K562 (cell line): ENCODE measurements around the gene SHMT1. TPM values are rescaled to one million over a fixed set of nuclear protein-coding genes. Genes with fewer than 3 reads are reported as not detected.

ENCODE experiments used
- ATF1 ChIP-seq, 2 experiments: fragments of 450-650 bp in 1 of 2; IDR thresholded peaks; 2 replicates each; pipeline ENCODE4 v1.6.1; 2016; ENCODE audit warnings: missing compliant biosample characterization in 1 of 2, missing genetic modification characterization in 1 of 2
- BRD9 ChIP-seq: fragments of 450-650 bp; IDR thresholded peaks from 2 replicates; pipeline ENCODE4 v1.6.1; 2018; ENCODE audit warnings: low read depth; ENCODE audit not compliant: partially characterized antibody
- FOXK1 ChIP-seq: sonication (generic); formaldehyde crosslinking; IDR thresholded peaks from 2 replicates; pipeline ENCODE4 v1.8.0; 2022; ENCODE audit warnings: missing genetic modification reagents, mild to moderate bottlenecking, borderline replicate concordance
- NEUROD1 ChIP-seq: fragments of 150-350 bp; IDR thresholded peaks from 2 replicates; pipeline ENCODE4 v1.6.1; 2014; ENCODE audit warnings: borderline replicate concordance, low read length, low read depth; ENCODE audit not compliant: partially characterized antibody
- NONO ChIP-seq, 2 experiments: fragments of 200-400 bp in 1 of 2; fragments of 450-650 bp in 1 of 2; formaldehyde crosslinking in 1 of 2; IDR thresholded peaks; 2 replicates each; pipeline ENCODE4 v1.6.1; 2017; ENCODE audit warnings: low read depth in 2 of 2, mild to moderate bottlenecking in 2 of 2, moderate library complexity in 2 of 2, low read length in 1 of 2
- PHF8 ChIP-seq: fragments of 200-600 bp; sonication (generic); IDR thresholded peaks from 2 replicates; pipeline ENCODE4 v1.6.1; 2012; ENCODE audit warnings: mixed run types, mild to moderate bottlenecking, inconsistent platforms, low read length, moderate library complexity, borderline replicate concordance
- YBX1 ChIP-seq: fragments of 450-650 bp; IDR thresholded peaks from 2 replicates; pipeline ENCODE4 v1.7.1; 2016; ENCODE audit warnings: mild to moderate bottlenecking
- ZNF174 ChIP-seq: fragments of 250-450 bp; sonication (Bioruptor Pico); IDR thresholded peaks from 2 replicates; pipeline ENCODE4 v1.4.0; 2020; ENCODE audit warnings: mild to moderate bottlenecking
- ZNF586 ChIP-seq: fragments of 450-650 bp; formaldehyde crosslinking; conservative IDR thresholded peaks from 2 replicates; pipeline ENCODE4 v1.4.0; 2020; ENCODE audit warnings: mild to moderate bottlenecking, moderate library complexity
- polyA plus RNA-seq, 8 experiments: library from polyadenylated mRNA; depleted of rRNA in 4 of 8; stranded (reverse) in 5 of 8; unstranded in 3 of 8; fragments of >200 nt; fragmentation: Nextera tagmentation in 2 of 8; fragmentation: Illumina TruSeq in 1 of 8; extraction: Ambion mirVana in 2 of 8; extraction: Trizol in 1 of 8; gene quantifications; 2 replicates each; pipeline versions ENCODE4 v1.2.1 to v1.2.3, GENCODE V29; 2011 to 2014; ENCODE audit warnings: inconsistent platforms in 1 of 8, missing spikeins in 1 of 8
- total RNA-seq, 7 experiments: library from RNA; depleted of rRNA in 6 of 7; stranded (reverse); fragments of >200 nt in 6 of 7; fragmentation: Illumina TruSeq in 2 of 7; extraction: Trizol in 2 of 7; gene quantifications; 2 replicates each; pipeline versions ENCODE4 v1.2.1 to v1.2.3, GENCODE V29; 2011 to 2021; ENCODE audit warnings: low replicate concordance in 1 of 7
- TF ChIP-seq, protein P1 (sequence below): fragments of 450-650 bp; IDR thresholded peaks from 2 replicates; pipeline ENCODE4 v1.6.1; 2016; ENCODE audit warnings: mild to moderate bottlenecking, moderate library complexity
- TF ChIP-seq, protein P2 (sequence below): fragments of 150-350 bp; conservative IDR thresholded peaks from 2 replicates; pipeline ENCODE4 v1.6.1; 2014; ENCODE audit warnings: low read length

The SHMT1 gene
- total and polyA plus RNA-seq, 9 of the 15 experiments (the other 6 are each of a cell fraction or from before 2014, with no cell fraction given): 3.3 to 31.2 (median 23.3) TPM

DNA sequence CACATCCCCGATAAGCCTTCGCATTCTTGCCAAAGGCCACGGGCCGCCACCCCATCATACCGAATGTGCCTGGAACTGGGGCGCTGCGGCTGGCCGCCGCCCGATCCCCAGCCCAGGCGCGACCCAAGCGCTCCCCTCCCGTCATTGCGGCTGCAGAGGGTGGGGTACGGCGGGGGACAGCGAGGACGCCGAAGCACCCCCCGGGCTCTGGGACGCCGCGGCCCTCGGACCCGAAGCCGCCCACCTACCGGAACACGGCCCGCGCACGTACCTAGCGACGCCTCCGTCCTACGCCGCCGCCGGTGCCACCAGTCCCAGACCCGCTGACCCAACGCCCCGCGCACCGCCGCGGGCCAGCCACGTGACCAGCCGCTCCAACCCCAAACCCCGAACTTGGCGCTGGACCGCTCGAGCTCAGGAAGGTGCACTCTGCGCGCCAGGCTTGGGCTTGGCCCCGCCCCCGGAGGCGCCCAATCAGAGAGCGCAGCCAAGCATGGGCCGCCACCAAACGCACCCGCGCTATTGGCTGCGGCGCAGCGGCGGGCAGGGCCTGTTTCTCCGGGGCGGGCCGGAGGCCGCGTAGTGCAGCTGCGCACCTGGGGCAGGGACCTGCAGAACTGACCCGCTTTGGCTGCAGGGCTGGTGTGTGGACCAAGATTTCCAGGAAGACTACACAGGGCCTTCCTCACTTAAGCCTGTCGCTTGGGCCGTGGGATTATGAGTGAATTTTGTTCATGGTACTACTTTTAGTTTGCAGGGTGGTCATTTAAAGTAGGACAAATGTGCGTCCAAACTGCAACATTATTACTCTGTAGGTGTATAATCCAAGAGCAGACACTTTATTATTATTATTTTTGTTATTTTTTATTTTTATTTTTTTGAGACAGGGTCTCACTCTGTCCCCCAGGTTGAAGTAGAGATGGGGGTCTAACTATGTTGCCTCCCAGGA lies at the start of gene SHMT1 (continued):
- TF ChIP-seq, protein P1, sequence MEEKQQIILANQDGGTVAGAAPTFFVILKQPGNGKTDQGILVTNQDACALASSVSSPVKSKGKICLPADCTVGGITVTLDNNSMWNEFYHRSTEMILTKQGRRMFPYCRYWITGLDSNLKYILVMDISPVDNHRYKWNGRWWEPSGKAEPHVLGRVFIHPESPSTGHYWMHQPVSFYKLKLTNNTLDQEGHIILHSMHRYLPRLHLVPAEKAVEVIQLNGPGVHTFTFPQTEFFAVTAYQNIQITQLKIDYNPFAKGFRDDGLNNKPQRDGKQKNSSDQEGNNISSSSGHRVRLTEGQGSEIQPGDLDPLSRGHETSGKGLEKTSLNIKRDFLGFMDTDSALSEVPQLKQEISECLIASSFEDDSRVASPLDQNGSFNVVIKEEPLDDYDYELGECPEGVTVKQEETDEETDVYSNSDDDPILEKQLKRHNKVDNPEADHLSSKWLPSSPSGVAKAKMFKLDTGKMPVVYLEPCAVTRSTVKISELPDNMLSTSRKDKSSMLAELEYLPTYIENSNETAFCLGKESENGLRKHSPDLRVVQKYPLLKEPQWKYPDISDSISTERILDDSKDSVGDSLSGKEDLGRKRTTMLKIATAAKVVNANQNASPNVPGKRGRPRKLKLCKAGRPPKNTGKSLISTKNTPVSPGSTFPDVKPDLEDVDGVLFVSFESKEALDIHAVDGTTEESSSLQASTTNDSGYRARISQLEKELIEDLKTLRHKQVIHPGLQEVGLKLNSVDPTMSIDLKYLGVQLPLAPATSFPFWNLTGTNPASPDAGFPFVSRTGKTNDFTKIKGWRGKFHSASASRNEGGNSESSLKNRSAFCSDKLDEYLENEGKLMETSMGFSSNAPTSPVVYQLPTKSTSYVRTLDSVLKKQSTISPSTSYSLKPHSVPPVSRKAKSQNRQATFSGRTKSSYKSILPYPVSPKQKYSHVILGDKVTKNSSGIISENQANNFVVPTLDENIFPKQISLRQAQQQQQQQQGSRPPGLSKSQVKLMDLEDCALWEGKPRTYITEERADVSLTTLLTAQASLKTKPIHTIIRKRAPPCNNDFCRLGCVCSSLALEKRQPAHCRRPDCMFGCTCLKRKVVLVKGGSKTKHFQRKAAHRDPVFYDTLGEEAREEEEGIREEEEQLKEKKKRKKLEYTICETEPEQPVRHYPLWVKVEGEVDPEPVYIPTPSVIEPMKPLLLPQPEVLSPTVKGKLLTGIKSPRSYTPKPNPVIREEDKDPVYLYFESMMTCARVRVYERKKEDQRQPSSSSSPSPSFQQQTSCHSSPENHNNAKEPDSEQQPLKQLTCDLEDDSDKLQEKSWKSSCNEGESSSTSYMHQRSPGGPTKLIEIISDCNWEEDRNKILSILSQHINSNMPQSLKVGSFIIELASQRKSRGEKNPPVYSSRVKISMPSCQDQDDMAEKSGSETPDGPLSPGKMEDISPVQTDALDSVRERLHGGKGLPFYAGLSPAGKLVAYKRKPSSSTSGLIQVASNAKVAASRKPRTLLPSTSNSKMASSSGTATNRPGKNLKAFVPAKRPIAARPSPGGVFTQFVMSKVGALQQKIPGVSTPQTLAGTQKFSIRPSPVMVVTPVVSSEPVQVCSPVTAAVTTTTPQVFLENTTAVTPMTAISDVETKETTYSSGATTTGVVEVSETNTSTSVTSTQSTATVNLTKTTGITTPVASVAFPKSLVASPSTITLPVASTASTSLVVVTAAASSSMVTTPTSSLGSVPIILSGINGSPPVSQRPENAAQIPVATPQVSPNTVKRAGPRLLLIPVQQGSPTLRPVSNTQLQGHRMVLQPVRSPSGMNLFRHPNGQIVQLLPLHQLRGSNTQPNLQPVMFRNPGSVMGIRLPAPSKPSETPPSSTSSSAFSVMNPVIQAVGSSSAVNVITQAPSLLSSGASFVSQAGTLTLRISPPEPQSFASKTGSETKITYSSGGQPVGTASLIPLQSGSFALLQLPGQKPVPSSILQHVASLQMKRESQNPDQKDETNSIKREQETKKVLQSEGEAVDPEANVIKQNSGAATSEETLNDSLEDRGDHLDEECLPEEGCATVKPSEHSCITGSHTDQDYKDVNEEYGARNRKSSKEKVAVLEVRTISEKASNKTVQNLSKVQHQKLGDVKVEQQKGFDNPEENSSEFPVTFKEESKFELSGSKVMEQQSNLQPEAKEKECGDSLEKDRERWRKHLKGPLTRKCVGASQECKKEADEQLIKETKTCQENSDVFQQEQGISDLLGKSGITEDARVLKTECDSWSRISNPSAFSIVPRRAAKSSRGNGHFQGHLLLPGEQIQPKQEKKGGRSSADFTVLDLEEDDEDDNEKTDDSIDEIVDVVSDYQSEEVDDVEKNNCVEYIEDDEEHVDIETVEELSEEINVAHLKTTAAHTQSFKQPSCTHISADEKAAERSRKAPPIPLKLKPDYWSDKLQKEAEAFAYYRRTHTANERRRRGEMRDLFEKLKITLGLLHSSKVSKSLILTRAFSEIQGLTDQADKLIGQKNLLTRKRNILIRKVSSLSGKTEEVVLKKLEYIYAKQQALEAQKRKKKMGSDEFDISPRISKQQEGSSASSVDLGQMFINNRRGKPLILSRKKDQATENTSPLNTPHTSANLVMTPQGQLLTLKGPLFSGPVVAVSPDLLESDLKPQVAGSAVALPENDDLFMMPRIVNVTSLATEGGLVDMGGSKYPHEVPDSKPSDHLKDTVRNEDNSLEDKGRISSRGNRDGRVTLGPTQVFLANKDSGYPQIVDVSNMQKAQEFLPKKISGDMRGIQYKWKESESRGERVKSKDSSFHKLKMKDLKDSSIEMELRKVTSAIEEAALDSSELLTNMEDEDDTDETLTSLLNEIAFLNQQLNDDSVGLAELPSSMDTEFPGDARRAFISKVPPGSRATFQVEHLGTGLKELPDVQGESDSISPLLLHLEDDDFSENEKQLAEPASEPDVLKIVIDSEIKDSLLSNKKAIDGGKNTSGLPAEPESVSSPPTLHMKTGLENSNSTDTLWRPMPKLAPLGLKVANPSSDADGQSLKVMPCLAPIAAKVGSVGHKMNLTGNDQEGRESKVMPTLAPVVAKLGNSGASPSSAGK: peak; percentile 69
- TF ChIP-seq YBX1 (no peak), ZNF174 (CRISPR knock-in tag) (no peak), BRD9 (no peak), ZNF586 (no peak), NEUROD1 (no peak), PHF8 (peak; percentile 71; the same call in 1 of the 2 replicates), ATF1 (CRISPR knock-in tag; IDR thresholded peaks at IDR 0.05) (no peak), ATF1 (tag; IDR thresholded peaks at IDR 0.05) (peak; percentile 49), FOXK1 (CRISPR knock-in tag) (no peak), NONO (IDR thresholded peaks at IDR 0.05; ENCODE audit: low read depth in 2 of 2, low read length in 1 of 2) (peak in 1 of 2 experiments; percentile 44; a peak in 2 of 4 replicates)
- TF ChIP-seq, protein P2, sequence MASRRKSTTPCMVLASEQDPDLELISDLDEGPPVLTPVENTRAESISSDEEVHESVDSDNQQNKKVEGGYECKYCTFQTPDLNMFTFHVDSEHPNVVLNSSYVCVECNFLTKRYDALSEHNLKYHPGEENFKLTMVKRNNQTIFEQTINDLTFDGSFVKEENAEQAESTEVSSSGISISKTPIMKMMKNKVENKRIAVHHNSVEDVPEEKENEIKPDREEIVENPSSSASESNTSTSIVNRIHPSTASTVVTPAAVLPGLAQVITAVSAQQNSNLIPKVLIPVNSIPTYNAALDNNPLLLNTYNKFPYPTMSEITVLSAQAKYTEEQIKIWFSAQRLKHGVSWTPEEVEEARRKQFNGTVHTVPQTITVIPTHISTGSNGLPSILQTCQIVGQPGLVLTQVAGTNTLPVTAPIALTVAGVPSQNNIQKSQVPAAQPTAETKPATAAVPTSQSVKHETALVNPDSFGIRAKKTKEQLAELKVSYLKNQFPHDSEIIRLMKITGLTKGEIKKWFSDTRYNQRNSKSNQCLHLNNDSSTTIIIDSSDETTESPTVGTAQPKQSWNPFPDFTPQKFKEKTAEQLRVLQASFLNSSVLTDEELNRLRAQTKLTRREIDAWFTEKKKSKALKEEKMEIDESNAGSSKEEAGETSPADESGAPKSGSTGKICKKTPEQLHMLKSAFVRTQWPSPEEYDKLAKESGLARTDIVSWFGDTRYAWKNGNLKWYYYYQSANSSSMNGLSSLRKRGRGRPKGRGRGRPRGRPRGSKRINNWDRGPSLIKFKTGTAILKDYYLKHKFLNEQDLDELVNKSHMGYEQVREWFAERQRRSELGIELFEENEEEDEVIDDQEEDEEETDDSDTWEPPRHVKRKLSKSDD: no peak
